GM12891 (cell line): Measurements from ENCODE around the gene AKAP12.

ENCODE experiments used
- PAX5 ChIP-seq: IDR thresholded peaks from 2 replicates; pipeline ENCODE4 v1.6.1; 2011; ENCODE audit warnings: low read length, moderate library complexity, mild to moderate bottlenecking; ENCODE audit not compliant: insufficient read depth, severe bottlenecking
- POLR2A ChIP-seq: IDR thresholded peaks from 2 replicates; pipeline ENCODE4 v1.6.1; 2011; ENCODE audit warnings: low read depth, low read length, control low read depth
- POLR2AphosphoS5 ChIP-seq: IDR thresholded peaks from 2 replicates; pipeline ENCODE4 v1.6.1; 2011; ENCODE audit warnings: low read depth, low read length, control low read depth
- POU2F2 ChIP-seq: IDR thresholded peaks from 2 replicates; pipeline ENCODE4 v1.6.1; 2011; ENCODE audit warnings: low read depth, mild to moderate bottlenecking, control low read depth, low read length, moderate library complexity
- TAF1 ChIP-seq: IDR thresholded peaks from 2 replicates; pipeline ENCODE4 v1.6.1; 2011; ENCODE audit warnings: low read depth, low read length, control low read depth

GRCh38 chr6:151284012-151284411, 44.2 kb downstream of the AKAP12 start:
- no peak for TF ChIP-seq POLR2A
- no peak for TF ChIP-seq POLR2AphosphoS5
- no peak for TF ChIP-seq TAF1
- no peak for TF ChIP-seq PAX5
- TF ChIP-seq POU2F2: no peak
